Stimulated activated CD4-positive, alpha-beta T cell treated with anti-CD3 and anti-CD28 coated beads, Interleukin-12 subunit alpha, Interleukin-12 subunit beta, amount 100 ng/mL, for 4 hours (primary cell): ENCODE data around the gene ZNF28.
"Not testable (repeated sequence)": the region's sequence is repeated elsewhere in the genome, so short reads cannot be mapped to it uniquely, and the experiment has no call there.

Source experiments
- DNase-seq: peaks from one replicate; pipeline ENCODE4 v3.0.0-alpha.2; 2020

ZNF28 gene

GRCh38 chr19:52756447-52756846 lies 65.0 kb downstream of the ZNF28 start:
- not testable (repeated sequence) for DNase-seq

GRCh38 chr19:52749780-52750179 lies 71.7 kb downstream of the ZNF28 start:
- DNase-seq: no peak

- DNase-seq: no peak
Observed at GRCh38 chr19:52748336-52748950, 73.0 kb downstream of the ZNF28 start.
